SK-N-SH treated with all-trans-retinoic acid at 6 μM for 48 hours (cell line): ENCODE measurements around the gene PNMT.
A peak's percentile ranks its signal among the peaks of the same experiment; 100 is the strongest.

ENCODE experiments used
- ATAC-seq: fragments of 200-7000 bp; cut with Tn5 transposase; 3 replicates; pipeline ENCODE4 v1.9.1; 2020; ENCODE audit warnings: mild to moderate bottlenecking, moderate library complexity
- ARNTL ChIP-seq: fragments of 450-650 bp; formaldehyde crosslinking; IDR thresholded peaks from 2 replicates; pipeline ENCODE4 v1.5.0; 2020; ENCODE audit warnings: low read depth, mild to moderate bottlenecking, moderate library complexity, borderline replicate concordance
- BACH2 ChIP-seq: fragments of 250-450 bp; sonication (Bioruptor Pico); IDR thresholded peaks from 2 replicates; pipeline ENCODE4 v1.9.0; 2021; ENCODE audit warnings: mild to moderate bottlenecking, borderline replicate concordance
- CSDC2 ChIP-seq: fragments of 250-450 bp; sonication (Bioruptor Pico); IDR thresholded peaks from 2 replicates; pipeline ENCODE4 v1.5.0; 2020; ENCODE audit warnings: mild to moderate bottlenecking, moderate library complexity
- ESRRG ChIP-seq: fragments of 250-450 bp; sonication (Bioruptor Pico); IDR thresholded peaks from 2 replicates; pipeline ENCODE4 v1.6.1; 2021; ENCODE audit warnings: mild to moderate bottlenecking
- GLIS3 ChIP-seq: fragments of 250-450 bp; sonication (Bioruptor Pico); IDR thresholded peaks from 2 replicates; pipeline ENCODE4 v1.5.0; 2020; ENCODE audit warnings: mild to moderate bottlenecking, moderate library complexity
- ISL1 ChIP-seq: fragments of 250-450 bp; sonication (Bioruptor Pico); IDR thresholded peaks from 2 replicates; pipeline ENCODE4 v2.1.2; 2022; ENCODE audit warnings: mild to moderate bottlenecking, moderate library complexity
- OSR1 ChIP-seq: fragments of 250-450 bp; sonication (Bioruptor Pico); IDR thresholded peaks from 2 replicates; pipeline ENCODE4 v1.8.0; 2022; ENCODE audit warnings: moderate library complexity, mild to moderate bottlenecking, inconsistent platforms
- PATZ1 ChIP-seq: fragments of 250-450 bp; sonication (Bioruptor Pico); IDR thresholded peaks from 2 replicates; pipeline ENCODE4 v1.8.0; 2020; ENCODE audit warnings: mild to moderate bottlenecking, moderate library complexity, borderline replicate concordance
- PPARA ChIP-seq: fragments of 250-450 bp; sonication (Bioruptor Pico); IDR thresholded peaks from 2 replicates; pipeline ENCODE4 v1.5.0; 2020; ENCODE audit warnings: mild to moderate bottlenecking, borderline replicate concordance
- RARB ChIP-seq: fragments of 250-450 bp; sonication (Bioruptor Pico); IDR thresholded peaks from 2 replicates; pipeline ENCODE4 v1.8.0; 2021; ENCODE audit warnings: mild to moderate bottlenecking, moderate library complexity
- SNAI2 ChIP-seq: fragments of 250-450 bp; sonication (Bioruptor Pico); IDR thresholded peaks from 2 replicates; pipeline ENCODE4 v1.5.0; 2020; ENCODE audit warnings: mild to moderate bottlenecking, moderate library complexity
- TCF4 ChIP-seq: fragments of 250-450 bp; sonication (Bioruptor Pico); IDR thresholded peaks from 2 replicates; pipeline ENCODE4 v1.8.0; 2021; ENCODE audit warnings: mild to moderate bottlenecking, moderate library complexity, borderline replicate concordance
- TOX ChIP-seq: fragments of 250-450 bp; sonication (Bioruptor Pico); IDR thresholded peaks from 2 replicates; pipeline ENCODE4 v1.8.0; 2021; ENCODE audit warnings: mild to moderate bottlenecking, moderate library complexity, borderline replicate concordance
- TSHZ2 ChIP-seq: fragments of 250-450 bp; sonication (Bioruptor Pico); IDR thresholded peaks from 2 replicates; pipeline ENCODE4 v1.5.0; 2020; ENCODE audit warnings: mild to moderate bottlenecking, moderate library complexity
- ZC3H10 ChIP-seq: fragments of 250-450 bp; sonication (Bioruptor Pico); IDR thresholded peaks from 2 replicates; pipeline ENCODE4 v1.5.1; 2021; ENCODE audit warnings: mild to moderate bottlenecking, moderate library complexity
- ZFP3 ChIP-seq: fragments of 250-450 bp; sonication (Bioruptor Pico); IDR thresholded peaks from 2 replicates; pipeline ENCODE4 v1.5.0; 2020; ENCODE audit warnings: mild to moderate bottlenecking, moderate library complexity
- ZFP30 ChIP-seq: fragments of 450-650 bp; formaldehyde crosslinking; IDR thresholded peaks from 2 replicates; pipeline ENCODE4 v1.5.0; 2022; ENCODE audit warnings: mild to moderate bottlenecking, moderate library complexity
- ZNF565 ChIP-seq: fragments of 450-650 bp; formaldehyde crosslinking; conservative IDR thresholded peaks from 2 replicates; pipeline ENCODE4 v1.5.0; 2020; ENCODE audit warnings: low read depth, mild to moderate bottlenecking, moderate library complexity
- ZNF70 ChIP-seq: fragments of 450-650 bp; formaldehyde crosslinking; IDR thresholded peaks from 2 replicates; pipeline ENCODE4 v1.5.0; 2020; ENCODE audit warnings: mild to moderate bottlenecking, moderate library complexity
- ZNF8 ChIP-seq: fragments of 450-650 bp; formaldehyde crosslinking; IDR thresholded peaks from 2 replicates; pipeline ENCODE4 v1.5.0; 2020; ENCODE audit warnings: mild to moderate bottlenecking, moderate library complexity

PNMT gene

GRCh38 chr17:39623356-39623950, 44.8 kb upstream of the PNMT start:
- TF ChIP-seq PATZ1 (CRISPR knock-in tag) = no peak
- no peak for TF ChIP-seq GLIS3 (CRISPR knock-in tag)
- TF ChIP-seq ZNF565 (CRISPR knock-in tag) = no peak
- no peak for TF ChIP-seq ZFP30 (CRISPR knock-in tag)
- no peak for TF ChIP-seq ZFP3 (CRISPR knock-in tag)
- TF ChIP-seq ZC3H10 = no peak
- TF ChIP-seq ISL1 (CRISPR knock-in tag) = no peak
- TF ChIP-seq TSHZ2 (CRISPR knock-in tag) = no peak
- no peak for TF ChIP-seq ESRRG (CRISPR knock-in tag)
- no peak for TF ChIP-seq CSDC2 (CRISPR knock-in tag)
- TF ChIP-seq TCF4 = no peak
- peak; percentile 82 for ATAC-seq

DNA sequence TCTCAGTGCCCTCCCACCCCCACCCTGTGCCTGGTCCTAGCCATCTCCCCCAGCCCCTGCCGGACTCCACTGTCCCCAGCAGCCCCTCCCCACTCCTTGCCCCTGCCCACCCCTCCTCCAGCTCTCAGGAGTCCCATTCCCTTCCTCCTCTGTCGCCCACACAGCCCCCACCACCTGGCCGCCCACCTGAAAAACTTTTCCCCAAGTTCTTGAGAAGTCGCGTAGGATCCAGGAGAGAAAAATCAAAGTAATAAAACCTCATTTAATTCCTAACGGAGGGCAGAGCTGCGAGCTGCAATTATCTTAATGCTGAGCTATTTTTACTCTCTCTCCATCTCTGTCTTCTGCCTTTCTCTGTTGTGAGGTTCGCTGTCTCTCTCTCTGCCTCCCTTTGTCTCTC, 43.9 kb upstream of the PNMT start:
- no peak for ATAC-seq

DNA sequence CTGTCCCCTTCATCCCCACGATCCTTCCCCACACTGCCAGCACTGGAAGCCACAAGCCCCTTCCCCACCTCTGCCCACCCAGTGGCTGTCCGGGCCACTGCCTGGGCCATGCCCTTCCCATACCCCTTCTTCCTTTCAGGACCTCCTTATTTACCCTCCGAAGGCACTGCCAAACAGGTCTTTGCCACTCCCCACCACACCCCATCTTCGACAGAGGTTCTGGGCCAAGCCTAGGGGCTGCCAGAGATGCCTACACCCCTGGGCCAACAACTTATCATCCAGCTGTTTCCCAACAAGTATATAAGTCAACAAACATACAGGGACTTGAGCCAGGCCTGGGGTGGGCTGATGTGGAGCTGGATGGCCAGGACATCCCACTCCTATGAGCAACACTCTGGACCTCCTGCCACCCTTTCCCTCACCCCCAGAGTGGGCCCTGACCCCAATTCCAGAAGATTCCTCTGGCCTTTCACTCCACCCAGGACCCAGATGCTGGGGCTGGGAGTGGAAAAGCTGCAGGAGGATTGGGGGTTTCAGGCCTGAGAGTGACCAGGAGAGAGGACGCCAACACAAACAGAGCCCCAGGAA, 43.0 kb upstream of the PNMT start:
- no peak for ATAC-seq
- TF ChIP-seq GLIS3 (CRISPR knock-in tag) (no peak), ZC3H10 (no peak), ZNF70 (CRISPR knock-in tag) (no peak), TSHZ2 (CRISPR knock-in tag) (no peak), OSR1 (CRISPR knock-in tag) (no peak), ESRRG (CRISPR knock-in tag) (no peak), ZNF8 (CRISPR knock-in tag) (no peak), SNAI2 (CRISPR knock-in tag) (no peak), ISL1 (CRISPR knock-in tag) (no peak), CSDC2 (CRISPR knock-in tag) (no peak), BACH2 (CRISPR knock-in tag) (no peak), TOX (CRISPR knock-in tag) (no peak), RARB (CRISPR knock-in tag) (no peak), PPARA (CRISPR knock-in tag) (no peak)

More for the DNA sequence above, 43.9 kb upstream of the PNMT start:
- TF ChIP-seq GLIS3 (CRISPR knock-in tag) = no peak
- no peak for TF ChIP-seq ZC3H10
- no peak for TF ChIP-seq CSDC2 (CRISPR knock-in tag)
- TF ChIP-seq OSR1 (CRISPR knock-in tag) = no peak
- TF ChIP-seq ZNF565 (CRISPR knock-in tag) = no peak
- no peak for TF ChIP-seq PPARA (CRISPR knock-in tag)

GRCh38 chr17:39626171-39627046, 41.8 kb upstream of the PNMT start, which contains the start of gene PPP1R1B:
Gene PPP1R1B, plus strand, starts transcription at chr17:39626952. Its CDS starts 441 bp downstream, at chr17:39627393.
- TF ChIP-seq TOX (CRISPR knock-in tag) = no peak
- TF ChIP-seq CSDC2 (CRISPR knock-in tag) = no peak
- no peak for TF ChIP-seq ARNTL
- no peak for TF ChIP-seq ZFP3 (CRISPR knock-in tag)
- no peak for ATAC-seq
